Endothelial cell of umbilical vein (primary cell): ENCODE data around the gene MS4A6E. TPM values are rescaled to one million over a fixed set of nuclear protein-coding genes. Genes with fewer than 3 reads are reported as not detected.

Experiments
- BruUV-seq: library from RNA; stranded (reverse); fragments of 400-500 nt; replicated peaks from 2 replicates; lab custom pipeline; 2021; lab: Mats Ljungman, UMichigan
- CTCF ChIA-PET: fragments of 300-600, 350-600 bp; sonication (Branson Sonifier 250); formaldehyde crosslinking; loops from one replicate; lab custom pipeline; 2021; ENCODE audit warnings: antibody characterized with exemption, inconsistent platforms; lab: Charles Lee
- POLR2A ChIA-PET: fragments of 300-600, 350-600 bp; sonication (Branson Sonifier 250); formaldehyde crosslinking; loops from one replicate; lab custom pipeline; 2021; ENCODE audit warnings: antibody characterized with exemption, inconsistent platforms; lab: Charles Lee
- DNase-seq: peaks from one replicate; pipeline ENCODE4 v3.0.0-alpha.2; 2011; ENCODE audit warnings: low read depth, low spot score
- FAIRE-seq: peaks from 2 replicates; lab custom pipeline; 2011; peaks lifted over from hg19 to GRCh38; lab: Jason Lieb, UNC
- H2AFZ ChIP-seq: 2 replicates; pipeline ENCODE4 v1.6.0; 2012; ENCODE audit warnings: low read depth, low read length, control low read depth, inconsistent platforms
- H3K27ac ChIP-seq: 2 replicates; pipeline ENCODE4 v1.5.1; 2011; ENCODE audit warnings: low read depth, mild to moderate bottlenecking, control low read depth, low read length, moderate library complexity; ENCODE audit not compliant: insufficient read depth
- H3K27me3 ChIP-seq, 2 experiments: 2 replicates each; pipeline versions ENCODE4 v1.6.0 to v1.6.1; 2011; ENCODE audit warnings: low read length in 2 of 2, mixed read lengths in 1 of 2; ENCODE audit not compliant: control insufficient read depth in 2 of 2, insufficient read depth in 2 of 2
- H3K36me3 ChIP-seq, 2 experiments: 2 replicates in 1 of 2; 3 replicates in 1 of 2; pipeline ENCODE4 v1.5.1; 2011; ENCODE audit warnings: low read length in 2 of 2, mild to moderate bottlenecking in 1 of 2, moderate library complexity in 1 of 2; ENCODE audit not compliant: control insufficient read depth in 2 of 2, insufficient read depth in 2 of 2; ENCODE audit errors: extremely low read depth in 1 of 2
- H3K4me1 ChIP-seq: 3 replicates; pipeline ENCODE4 v1.5.1; 2011; ENCODE audit warnings: mild to moderate bottlenecking, low read length; ENCODE audit not compliant: control insufficient read depth, insufficient read depth; ENCODE audit errors: extremely low read depth
- H3K4me2 ChIP-seq: 2 replicates; pipeline ENCODE4 v1.6.1; 2011; ENCODE audit warnings: low read length, control low read depth, mixed read lengths; ENCODE audit not compliant: insufficient read depth
- H3K4me3 ChIP-seq, 3 experiments: fragments of 200-600 bp in 1 of 3; sonication (generic), shearing (Covaris generic) in 1 of 3; replicated peaks in 1 of 3; 2 replicates each; pipeline ENCODE4 v1.5.1; 2011 to 2016; ENCODE audit warnings: control low read depth in 3 of 3, low read length in 3 of 3, mild to moderate bottlenecking in 2 of 3, inconsistent platforms in 1 of 3, low read depth in 1 of 3, moderate library complexity in 1 of 3; ENCODE audit not compliant: insufficient read depth in 1 of 3
- H3K79me2 ChIP-seq: 2 replicates; pipeline ENCODE4 v1.6.0; 2012; ENCODE audit warnings: low read length, inconsistent platforms; ENCODE audit not compliant: control insufficient read depth, insufficient read depth
- H3K9ac ChIP-seq: replicated peaks from 2 replicates; pipeline ENCODE3; 2011; ENCODE audit warnings: low read length, control low read depth; ENCODE audit not compliant: insufficient read depth; ENCODE audit errors: extremely low read depth
- H3K9me1 ChIP-seq: replicated peaks from 3 replicates; pipeline ENCODE4 v1.6.0; 2011; ENCODE audit warnings: mild to moderate bottlenecking, low read length; ENCODE audit not compliant: control insufficient read depth, insufficient read depth; ENCODE audit errors: extremely low read depth
- H3K9me3 ChIP-seq: replicated peaks from 2 replicates; pipeline ENCODE4 v1.5.1; 2012; ENCODE audit warnings: low read length, inconsistent platforms; ENCODE audit not compliant: control insufficient read depth, insufficient read depth
- H4K20me1 ChIP-seq: replicated peaks from 2 replicates; pipeline ENCODE3; 2011; ENCODE audit warnings: mild to moderate bottlenecking, low read length; ENCODE audit not compliant: control insufficient read depth, insufficient read depth; ENCODE audit errors: extremely low read depth
- EZH2 ChIP-seq: IDR thresholded peaks from 2 replicates; pipeline ENCODE4 v1.6.1; 2012; ENCODE audit warnings: borderline replicate concordance, low read depth, mild to moderate bottlenecking, moderate library complexity, low read length, inconsistent platforms; ENCODE audit not compliant: severe bottlenecking
- FOS ChIP-seq: IDR thresholded peaks from 2 replicates; pipeline ENCODE4 v1.6.1; 2011; ENCODE audit warnings: mild to moderate bottlenecking, low read length, moderate library complexity, borderline replicate concordance; ENCODE audit not compliant: insufficient read depth
- GATA2 ChIP-seq: IDR thresholded peaks from 2 replicates; pipeline ENCODE4 v1.7.0; 2011; ENCODE audit warnings: low read depth, mild to moderate bottlenecking, moderate library complexity, mixed read lengths, low read length; ENCODE audit not compliant: insufficient read length, insufficient read depth
- JUN ChIP-seq: IDR thresholded peaks from 2 replicates; pipeline ENCODE4 v1.6.1; 2011; ENCODE audit warnings: borderline replicate concordance, low read depth; ENCODE audit not compliant: insufficient read length, insufficient read depth
- MYC ChIP-seq: IDR thresholded peaks from one replicate; pipeline ENCODE4 v1.6.1; 2011; ENCODE audit warnings: mild to moderate bottlenecking, low read depth, low read length
- POLR2A ChIP-seq: IDR thresholded peaks from 2 replicates; pipeline ENCODE4 v1.6.1; 2012; ENCODE audit warnings: low read depth, mild to moderate bottlenecking, control low read depth, low read length
- POLR2AphosphoS5 ChIP-seq: IDR thresholded peaks from 2 replicates; pipeline ENCODE4 v1.6.1; 2012; ENCODE audit warnings: low read depth, mild to moderate bottlenecking, control low read depth, low read length, moderate library complexity; ENCODE audit not compliant: insufficient read depth
- dilution Hi-C: fragments of 300-500 bp; cut with MboI; formaldehyde crosslinking; loops from one replicate; pipeline ENCODE4 v1.15.0; 2019; ENCODE audit warnings: low sequenced_read_pairs; ENCODE audit not compliant: extremely low pct_ligation_motif_present
- intact Hi-C: fragments of 100-400 bp; cut with micrococcal nuclease; formaldehyde crosslinking; loops from one replicate; pipeline ENCODE4 v1.10.0; 2022
- polyA plus RNA-seq, 4 experiments: library from polyadenylated mRNA; depleted of rRNA in 3 of 4; stranded (reverse) in 3 of 4; unstranded in 1 of 4; fragments of >200 nt; gene quantifications; 2 replicates each; pipeline versions ENCODE4 v1.2.1 to v1.2.3, GENCODE V29; 2011 to 2012; ENCODE audit warnings: missing spikeins in 1 of 4
- total RNA-seq: library from RNA; stranded (reverse); gene quantifications from 2 replicates; pipeline ENCODE4 v1.2.3, GENCODE V29; 2021
- TF ChIP-seq, protein P1 (sequence below): IDR thresholded peaks from 2 replicates; pipeline ENCODE4 v1.6.1; 2011; ENCODE audit not compliant: insufficient read depth, insufficient read length
- TF ChIP-seq, protein P2 (sequence below), 2 donors: IDR thresholded peaks; 1 replicate in 1 of 2; 2 replicates in 1 of 2; pipeline ENCODE4 v1.5.1; 2011; ENCODE audit warnings: low read length in 2 of 2, mild to moderate bottlenecking in 2 of 2, moderate library complexity in 2 of 2, control low read depth in 1 of 2, inconsistent platforms in 1 of 2, low read depth in 1 of 2; ENCODE audit not compliant: insufficient read depth in 1 of 2; ENCODE audit errors: extremely low read depth in 1 of 2

Gene MS4A6E
- total and polyA plus RNA-seq, 2 donors (not counting 3 experiments of a cell fraction or from before 2014, with no cell fraction given) = not detected

DNA sequence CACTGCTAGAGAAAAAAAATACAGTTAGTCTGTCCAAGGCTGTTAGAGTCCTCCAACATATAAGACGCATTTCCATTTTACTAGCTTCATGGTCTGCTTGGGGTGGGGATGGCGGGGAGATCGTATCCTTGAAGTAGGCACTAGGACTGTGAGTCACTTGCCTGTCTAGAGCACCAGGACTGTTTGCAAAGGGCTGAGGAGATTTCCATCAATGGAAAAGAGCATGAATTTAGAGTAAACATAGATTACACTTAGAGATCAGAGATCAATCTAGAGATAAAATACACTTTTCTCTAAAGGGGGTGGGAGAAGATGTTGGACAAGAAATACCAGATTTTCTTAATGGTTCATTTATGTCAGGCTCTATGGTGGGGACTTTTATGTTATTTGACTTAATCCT, 49.5 kb downstream of the MS4A6E start:
- no peak for TF ChIP-seq POLR2A
- CTCF ChIA-PET = interaction anchor here (2.0 kb wide), 1 partner anchor 13 kb away, joined by 6 read pairs; no protein-coding TSS in a partner anchor
- Histone ChIP-seq H3K4me2 (no peak overlapping the region), H2AFZ (no peak overlapping the region), H3K9me3 (no peaks in the 10 kb centered on the region), H3K4me3 (no peak overlapping the region), H3K4me1 (no peaks in the 10 kb centered on the region), H3K9me1 (no peaks in the 10 kb centered on the region), H3K36me3 (no peaks in the 10 kb centered on the region), H3K27ac (no peak overlapping the region), H3K27me3 (peaks cover 0 to 3% of the 10 kb centered on the region in 2 experiments), H4K20me1 (no peaks in the 10 kb centered on the region), H3K9ac (no peak overlapping the region), H3K79me2 (no peaks in the 10 kb centered on the region)
- no TSS peak for BruUV-seq
- dilution Hi-C loops (no loop called here), intact Hi-C loops (no loop called here)
- POLR2A ChIA-PET = no interaction called here
- DNase-seq = no peak
- FAIRE-seq = no peak

DNA sequence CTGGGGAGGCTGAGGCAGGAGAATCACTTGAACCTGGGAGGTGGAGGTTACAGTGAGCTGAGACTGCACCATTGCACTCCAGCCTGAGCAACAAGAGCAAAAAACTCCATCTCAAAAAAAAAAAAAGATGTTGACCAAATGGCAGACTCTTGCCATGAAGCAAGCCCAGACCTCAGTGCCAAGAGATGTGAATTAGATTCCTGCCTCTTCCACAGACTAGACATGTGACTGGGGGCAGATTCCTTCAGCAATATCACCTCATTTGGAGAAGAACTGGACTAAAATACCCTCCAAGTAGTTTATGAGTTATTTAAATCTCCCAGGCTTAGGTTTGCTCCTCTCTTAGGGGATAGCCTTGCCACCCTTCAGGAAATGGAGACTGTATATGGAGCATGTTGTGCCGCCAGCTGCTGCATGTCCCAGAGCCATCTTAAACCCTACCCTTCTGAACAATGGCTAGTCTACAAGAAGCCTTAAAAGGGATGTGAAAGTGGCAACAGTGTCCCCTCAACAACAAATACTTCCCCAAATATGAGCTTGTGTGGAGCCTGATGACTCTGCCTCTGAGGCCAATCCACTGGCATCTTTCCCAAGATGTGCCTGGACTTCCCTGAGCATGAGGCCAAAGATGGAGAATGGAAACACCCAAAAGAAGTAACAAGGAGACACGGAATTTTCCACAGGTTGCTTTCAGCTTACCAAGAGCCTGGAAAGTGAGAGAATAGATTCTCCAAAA, 50.5 kb downstream of the MS4A6E start:
- Histone ChIP-seq H3K4me3 (no peak overlapping the region), H3K9ac (no peak overlapping the region), H3K27me3 (peaks cover 0 to 3% of the 10 kb centered on the region in 2 experiments), H3K27ac (no peak overlapping the region), H3K36me3 (no peaks in the 10 kb centered on the region), H3K9me1 (no peaks in the 10 kb centered on the region), H3K9me3 (no peaks in the 10 kb centered on the region), H3K79me2 (no peaks in the 10 kb centered on the region), H3K4me2 (no peak overlapping the region), H4K20me1 (no peaks in the 10 kb centered on the region), H2AFZ (no peak overlapping the region), H3K4me1 (no peaks in the 10 kb centered on the region)
- FAIRE-seq (no peak), DNase-seq (no peak)
- CTCF ChIA-PET = interaction anchor here (2.0 kb wide), 1 partner anchor 14 kb away, joined by 6 read pairs; no protein-coding TSS in a partner anchor
- dilution Hi-C loops (no loop called here), intact Hi-C loops (no loop called here)
- BruUV-seq = no TSS peak
- POLR2A ChIA-PET = no interaction called here
- TF ChIP-seq MYC (no peak), POLR2AphosphoS5 (no peak), EZH2 (no peak), GATA2 (no peak), POLR2A (no peak), JUN (no peak), FOS (no peak)
- TF ChIP-seq, protein P1, sequence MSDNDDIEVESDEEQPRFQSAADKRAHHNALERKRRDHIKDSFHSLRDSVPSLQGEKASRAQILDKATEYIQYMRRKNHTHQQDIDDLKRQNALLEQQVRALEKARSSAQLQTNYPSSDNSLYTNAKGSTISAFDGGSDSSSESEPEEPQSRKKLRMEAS = no peak
- TF ChIP-seq, protein P2, sequence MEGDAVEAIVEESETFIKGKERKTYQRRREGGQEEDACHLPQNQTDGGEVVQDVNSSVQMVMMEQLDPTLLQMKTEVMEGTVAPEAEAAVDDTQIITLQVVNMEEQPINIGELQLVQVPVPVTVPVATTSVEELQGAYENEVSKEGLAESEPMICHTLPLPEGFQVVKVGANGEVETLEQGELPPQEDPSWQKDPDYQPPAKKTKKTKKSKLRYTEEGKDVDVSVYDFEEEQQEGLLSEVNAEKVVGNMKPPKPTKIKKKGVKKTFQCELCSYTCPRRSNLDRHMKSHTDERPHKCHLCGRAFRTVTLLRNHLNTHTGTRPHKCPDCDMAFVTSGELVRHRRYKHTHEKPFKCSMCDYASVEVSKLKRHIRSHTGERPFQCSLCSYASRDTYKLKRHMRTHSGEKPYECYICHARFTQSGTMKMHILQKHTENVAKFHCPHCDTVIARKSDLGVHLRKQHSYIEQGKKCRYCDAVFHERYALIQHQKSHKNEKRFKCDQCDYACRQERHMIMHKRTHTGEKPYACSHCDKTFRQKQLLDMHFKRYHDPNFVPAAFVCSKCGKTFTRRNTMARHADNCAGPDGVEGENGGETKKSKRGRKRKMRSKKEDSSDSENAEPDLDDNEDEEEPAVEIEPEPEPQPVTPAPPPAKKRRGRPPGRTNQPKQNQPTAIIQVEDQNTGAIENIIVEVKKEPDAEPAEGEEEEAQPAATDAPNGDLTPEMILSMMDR (IDR thresholded peaks at IDR 0.05; ENCODE audit: extremely low read depth in 1 of 2, insufficient read depth in 1 of 2, low read depth in 1 of 2, low read length in 2 of 2) = no peak
